ENCODE results near the gene ENGASE. TPM values are rescaled to one million over a fixed set of nuclear protein-coding genes. Genes with fewer than 3 reads are reported as not detected.
A peak's percentile ranks its signal among the peaks of the same experiment; 100 is the strongest.

Gene ENGASE
- total and polyA plus RNA-seq, 2 experiments from 2014 or later, result 9.0 to 27.1 TPM

- Histone ChIP-seq H3K4me1 (ENCODE audit: insufficient read depth) (peaks cover 7% of the 10 kb centered on the region; the same call in 1 of the 2 replicates), H3K79me2 (replicated peaks; ENCODE audit: insufficient read depth) (no peaks in the 10 kb centered on the region), H3K4me2 (no peak overlapping the region), H3K27me3 (ENCODE audit: insufficient read depth) (no peaks in the 10 kb centered on the region), H2AFZ (no peak overlapping the region), H3K9me2 (ENCODE audit: insufficient read depth) (no peaks in the 10 kb centered on the region), H3F3A (replicated peaks; ENCODE audit: low read depth) (no peaks in the 10 kb centered on the region), H4K20me1 (replicated peaks; ENCODE audit: insufficient read depth) (no peaks in the 10 kb centered on the region; the same call in 1 of the 2 replicates), H3K27ac (ENCODE audit: low read depth) (no peak overlapping the region), H3K36me3 (ENCODE audit: insufficient read depth) (no peaks in the 10 kb centered on the region), H3K4me3 (no peak overlapping the region)
- ATAC-seq, result no peak
- H3K4me1 Mint-ChIP-seq, result peaks cover 8% of the 10 kb centered on the region; the same call in 2 of the 3 replicates
- no peak overlapping the region for H3K27ac Mint-ChIP-seq
- H3K27me3 Mint-ChIP-seq (ENCODE audit: insufficient read depth, low read depth, poor library complexity), result peaks cover 9% of the 10 kb centered on the region
- no peak for TF ChIP-seq JUNB (IDR thresholded peaks at IDR 0.05; ENCODE audit: unreplicated experiment)
- TF ChIP-seq NANOG (IDR thresholded peaks at IDR 0.05; ENCODE audit: borderline replicate concordance), result no peak
- TF ChIP-seq STAT1 (IDR thresholded peaks at IDR 0.05; ENCODE audit: unreplicated experiment), result no peak
- no peak for TF ChIP-seq ZNF331 (CRISPR knock-in tag; IDR thresholded peaks at IDR 0.05; ENCODE audit: low read depth)
- no peak for TF ChIP-seq CTCF (conservative IDR thresholded peaks at IDR 0.05; ENCODE audit: low read depth in 2 of 2)
- TF ChIP-seq CREB1 (CRISPR knock-in tag; IDR thresholded peaks at IDR 0.05; ENCODE audit: low read depth), result no peak
- TF ChIP-seq POLR2AphosphoS5 (IDR thresholded peaks at IDR 0.05; ENCODE audit: low read depth), result no peak
- TF ChIP-seq EZH2phosphoT487 (IDR thresholded peaks at IDR 0.05; ENCODE audit: unreplicated experiment), result no peak
- TF ChIP-seq REST (IDR thresholded peaks at IDR 0.05; ENCODE audit: unreplicated experiment), result no peak
- no peak for TF ChIP-seq ZNF114 (CRISPR knock-in tag; IDR thresholded peaks at IDR 0.05)
- no peak overlapping the region for H3K4me3 Mint-ChIP-seq
- no peaks in the 10 kb centered on the region for H3K36me3 Mint-ChIP-seq (ENCODE audit: low read depth)
- H3K9me3 Mint-ChIP-seq, result no peaks in the 10 kb centered on the region
- no peak for DNase-seq (ENCODE audit: low spot score)
These were observed 3.4 kb upstream of the ENGASE start for GRCh38 chr17:79071161-79071740.

- DNase-seq (ENCODE audit: low spot score) (no peak), ATAC-seq (no peak)
- Histone ChIP-seq H2AFZ (peak overlapping the region; percentile 38; the same call in 1 of the 2 replicates), H4K20me1 (replicated peaks; ENCODE audit: insufficient read depth) (peaks cover 9% of the 10 kb centered on the region), H3K79me2 (replicated peaks; ENCODE audit: insufficient read depth) (no peaks in the 10 kb centered on the region), H3K4me1 (ENCODE audit: insufficient read depth) (peaks cover 7% of the 10 kb centered on the region; the same call in 1 of the 2 replicates), H3K4me2 (no peak overlapping the region), H3K36me3 (ENCODE audit: insufficient read depth) (no peaks in the 10 kb centered on the region), H3F3A (replicated peaks; ENCODE audit: low read depth) (no peaks in the 10 kb centered on the region), H3K9me2 (ENCODE audit: insufficient read depth) (no peaks in the 10 kb centered on the region), H3K27me3 (ENCODE audit: insufficient read depth) (no peaks in the 10 kb centered on the region), H3K27ac (ENCODE audit: low read depth) (no peak overlapping the region), H3K4me3 (no peak overlapping the region)
- Mint-ChIP-seq H3K4me1 (peaks cover 8% of the 10 kb centered on the region; the same call in 2 of the 3 replicates), H3K4me3 (no peak overlapping the region), H3K36me3 (ENCODE audit: low read depth) (no peaks in the 10 kb centered on the region; the same call in 2 of the 3 replicates), H3K27me3 (ENCODE audit: insufficient read depth, low read depth, poor library complexity) (peaks cover 9% of the 10 kb centered on the region), H3K9me3 (no peaks in the 10 kb centered on the region), H3K27ac (no peak overlapping the region)
- TF ChIP-seq JUNB (IDR thresholded peaks at IDR 0.05; ENCODE audit: unreplicated experiment) (no peak), CREB1 (CRISPR knock-in tag; IDR thresholded peaks at IDR 0.05; ENCODE audit: low read depth) (no peak), NANOG (IDR thresholded peaks at IDR 0.05; ENCODE audit: borderline replicate concordance) (no peak)
These were observed 2.1 kb upstream of the ENGASE start for GRCh38 chr17:79072544-79072943.

Data from GM23338 (cell line).